Measurements from ENCODE around the gene DKK3. TPM values are rescaled to one million over a fixed set of nuclear protein-coding genes. Genes with fewer than 3 reads are reported as not detected.

Gene DKK3
- total RNA-seq, 1 donor from 2014 or later, result 23.9 TPM

DNA sequence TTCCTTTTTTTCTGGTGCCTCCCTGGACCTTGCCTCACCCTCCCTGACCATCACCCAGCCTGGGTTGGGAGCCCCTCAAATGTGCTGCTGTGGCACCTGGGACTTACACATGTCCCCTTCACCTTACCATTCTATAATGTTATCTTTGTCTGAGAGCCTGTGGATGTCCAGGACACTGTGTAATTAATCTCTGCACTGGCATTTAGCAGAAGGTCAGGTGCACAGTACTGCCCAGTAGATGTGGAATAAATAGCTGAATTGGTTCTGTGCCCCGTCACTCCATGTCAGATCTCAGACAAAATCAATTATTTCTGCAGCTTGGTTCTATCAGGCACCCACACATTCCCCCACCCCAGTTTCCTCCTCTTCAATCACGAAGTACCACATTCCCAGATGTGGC lies 19.9 kb upstream of the DKK3 start:
- no peaks in the 10 kb centered on the region for H3F3A ChIP-seq (ENCODE audit: low read depth)
- no peak overlapping the region for H3K4me3 ChIP-seq
- Mint-ChIP-seq H3K9me3 (peaks cover 21% of the 10 kb centered on the region), H3K4me1 (peaks cover 39% of the 10 kb centered on the region), H3K27ac (no peak overlapping the region), H3K4me3 (no peak overlapping the region), H3K36me3 (peaks cover 2% of the 10 kb centered on the region), H3K27me3 (ENCODE audit: insufficient read depth, low read depth) (peaks cover 19% of the 10 kb centered on the region)
- no peak for TF ChIP-seq EZH2phosphoT487 (IDR thresholded peaks at IDR 0.05)
- no peak for TF ChIP-seq EZH2 (IDR thresholded peaks at IDR 0.05)
- no peak overlapping the region for H3K27ac ChIP-seq
- no peak overlapping the region for H3K9ac ChIP-seq
- H4K20me1 ChIP-seq (ENCODE audit: low read depth), result no peaks in the 10 kb centered on the region
- no peaks in the 10 kb centered on the region for H3K79me2 ChIP-seq (ENCODE audit: low read depth)
- H3K36me3 ChIP-seq, result no peaks in the 10 kb centered on the region
- no peak overlapping the region for H2AFZ ChIP-seq (replicated peaks)
- H3K4me1 ChIP-seq, result peaks cover 5% of the 10 kb centered on the region
- no peaks in the 10 kb centered on the region for H3K27me3 ChIP-seq
- peaks cover 8% of the 10 kb centered on the region for H3K9me3 ChIP-seq (ENCODE audit: low read depth)
- H3K4me2 ChIP-seq, result no peak overlapping the region
- no peak for DNase-seq (ENCODE audit: low spot score)

DNA sequence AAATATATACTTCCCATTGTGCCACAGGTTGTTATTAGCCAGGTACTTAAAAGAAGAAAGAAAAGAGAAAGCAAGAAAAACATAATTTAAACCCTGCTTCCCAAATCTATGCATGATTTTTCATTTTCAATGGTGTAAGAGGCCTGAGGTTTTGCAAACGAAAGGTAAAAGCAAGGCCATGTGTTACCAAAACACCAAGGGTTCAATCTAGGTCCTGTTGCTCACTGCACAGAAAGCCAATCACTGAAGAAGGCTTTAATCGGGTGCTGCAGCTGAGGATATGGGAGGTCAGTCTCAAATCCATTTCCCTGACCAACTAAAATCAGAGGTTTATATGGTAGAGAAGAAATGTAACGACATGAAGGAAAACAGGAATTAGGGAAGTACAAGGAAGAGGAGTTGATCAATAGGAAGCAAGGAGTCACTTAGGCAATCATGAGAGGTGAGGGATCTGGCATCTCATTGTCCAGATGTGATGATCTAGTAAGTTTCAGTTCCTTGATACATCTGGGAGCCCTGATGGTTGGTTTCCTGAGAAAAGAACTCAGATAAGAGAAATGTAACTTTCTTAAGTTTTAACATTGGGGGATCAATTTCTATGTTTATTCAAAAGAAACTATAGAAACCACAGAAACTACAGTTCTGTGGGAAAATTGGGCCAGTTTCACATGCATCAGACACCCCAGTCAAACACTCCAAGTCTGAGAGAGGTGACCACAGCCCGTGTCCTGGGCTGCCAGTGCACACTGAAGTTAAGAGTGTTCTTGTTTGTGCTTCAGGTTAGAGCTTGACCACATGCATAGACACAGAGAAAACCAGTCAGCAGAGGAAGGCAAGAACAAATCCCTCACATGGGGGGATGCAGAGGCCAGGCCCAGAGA lies 18.1 kb upstream of the DKK3 start:
- H3K36me3 Mint-ChIP-seq, result peaks cover 7% of the 10 kb centered on the region
- H3K79me2 ChIP-seq (ENCODE audit: low read depth), result no peaks in the 10 kb centered on the region
- DNase-seq (ENCODE audit: low spot score), result no peak

DNA sequence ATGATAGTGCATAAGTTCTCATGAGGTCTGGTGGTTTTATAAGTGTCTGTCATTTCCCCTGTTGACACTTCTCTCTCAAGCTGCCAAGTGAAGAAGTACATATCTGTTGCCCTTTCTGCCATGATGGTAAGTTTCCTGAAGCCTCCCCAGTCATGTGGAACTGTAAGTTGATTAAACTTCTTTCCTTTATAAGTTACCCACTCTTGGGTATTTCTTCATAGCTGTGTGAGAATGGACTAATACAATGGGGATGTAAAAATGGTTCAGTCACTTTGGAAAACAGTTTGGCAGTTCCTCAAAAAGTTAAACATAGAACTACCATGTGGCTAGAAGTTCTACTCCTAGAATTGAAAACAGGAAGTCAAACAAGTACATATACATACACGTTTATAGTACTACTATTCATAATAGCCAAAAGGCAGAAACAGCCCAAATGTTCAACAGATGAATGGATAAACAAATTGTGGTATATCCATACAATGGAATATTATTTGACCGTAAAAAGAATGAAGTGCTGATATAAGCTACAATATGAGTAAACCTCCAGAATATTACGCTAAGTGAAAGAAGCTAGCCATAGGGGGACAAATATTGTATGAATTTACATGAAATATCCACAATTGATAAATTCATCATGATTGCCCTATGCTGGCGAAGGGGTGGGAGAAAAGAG lies 16.0 kb upstream of the DKK3 start:
- Histone ChIP-seq H3K27me3 (no peaks in the 10 kb centered on the region), H3F3A (ENCODE audit: low read depth) (no peaks in the 10 kb centered on the region), H2AFZ (replicated peaks) (no peak overlapping the region), H3K4me2 (no peak overlapping the region), H3K36me3 (no peaks in the 10 kb centered on the region), H3K79me2 (ENCODE audit: low read depth) (no peaks in the 10 kb centered on the region), H3K9ac (no peak overlapping the region), H3K4me3 (no peak overlapping the region), H3K9me3 (ENCODE audit: low read depth) (peaks cover 8% of the 10 kb centered on the region), H3K27ac (no peak overlapping the region), H4K20me1 (ENCODE audit: low read depth) (no peaks in the 10 kb centered on the region), H3K4me1 (peaks cover 6% of the 10 kb centered on the region)
- Mint-ChIP-seq H3K36me3 (peaks cover 7% of the 10 kb centered on the region), H3K27ac (no peak overlapping the region), H3K4me1 (peaks cover 29% of the 10 kb centered on the region), H3K9me3 (peaks cover 40% of the 10 kb centered on the region), H3K4me3 (no peak overlapping the region), H3K27me3 (ENCODE audit: insufficient read depth, low read depth) (peaks cover 23% of the 10 kb centered on the region)
- TF ChIP-seq, protein P1, sequence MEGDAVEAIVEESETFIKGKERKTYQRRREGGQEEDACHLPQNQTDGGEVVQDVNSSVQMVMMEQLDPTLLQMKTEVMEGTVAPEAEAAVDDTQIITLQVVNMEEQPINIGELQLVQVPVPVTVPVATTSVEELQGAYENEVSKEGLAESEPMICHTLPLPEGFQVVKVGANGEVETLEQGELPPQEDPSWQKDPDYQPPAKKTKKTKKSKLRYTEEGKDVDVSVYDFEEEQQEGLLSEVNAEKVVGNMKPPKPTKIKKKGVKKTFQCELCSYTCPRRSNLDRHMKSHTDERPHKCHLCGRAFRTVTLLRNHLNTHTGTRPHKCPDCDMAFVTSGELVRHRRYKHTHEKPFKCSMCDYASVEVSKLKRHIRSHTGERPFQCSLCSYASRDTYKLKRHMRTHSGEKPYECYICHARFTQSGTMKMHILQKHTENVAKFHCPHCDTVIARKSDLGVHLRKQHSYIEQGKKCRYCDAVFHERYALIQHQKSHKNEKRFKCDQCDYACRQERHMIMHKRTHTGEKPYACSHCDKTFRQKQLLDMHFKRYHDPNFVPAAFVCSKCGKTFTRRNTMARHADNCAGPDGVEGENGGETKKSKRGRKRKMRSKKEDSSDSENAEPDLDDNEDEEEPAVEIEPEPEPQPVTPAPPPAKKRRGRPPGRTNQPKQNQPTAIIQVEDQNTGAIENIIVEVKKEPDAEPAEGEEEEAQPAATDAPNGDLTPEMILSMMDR (IDR thresholded peaks at IDR 0.05), result no peak
- no peak for TF ChIP-seq EZH2phosphoT487 (IDR thresholded peaks at IDR 0.05)
- no peak for TF ChIP-seq EZH2 (IDR thresholded peaks at IDR 0.05)
- DNase-seq (ENCODE audit: low spot score), result no peak

More for the DNA sequence above, 18.1 kb upstream of the DKK3 start:
- Histone ChIP-seq H3K27me3 (no peaks in the 10 kb centered on the region), H3K4me3 (no peak overlapping the region), H2AFZ (replicated peaks) (no peak overlapping the region), H3K9me3 (ENCODE audit: low read depth) (peaks cover 8% of the 10 kb centered on the region), H3K27ac (no peak overlapping the region), H3K36me3 (no peaks in the 10 kb centered on the region), H3K9ac (no peak overlapping the region), H3F3A (ENCODE audit: low read depth) (no peaks in the 10 kb centered on the region), H3K4me2 (no peak overlapping the region), H4K20me1 (ENCODE audit: low read depth) (no peaks in the 10 kb centered on the region), H3K4me1 (peaks cover 5% of the 10 kb centered on the region)
- H3K9me3 Mint-ChIP-seq, result peaks cover 37% of the 10 kb centered on the region
- no peak overlapping the region for H3K27ac Mint-ChIP-seq
- TF ChIP-seq EZH2phosphoT487 (IDR thresholded peaks at IDR 0.05) (no peak), EZH2 (IDR thresholded peaks at IDR 0.05) (no peak)
- TF ChIP-seq, protein P1 (IDR thresholded peaks at IDR 0.05), result no peak
- H3K27me3 Mint-ChIP-seq (ENCODE audit: insufficient read depth, low read depth), result peaks cover 23% of the 10 kb centered on the region
- no peak overlapping the region for H3K4me3 Mint-ChIP-seq
- peaks cover 38% of the 10 kb centered on the region for H3K4me1 Mint-ChIP-seq

All from neural progenitor cell (in vitro differentiated cells).